GM12878 (cell line): Measurements from ENCODE around the gene SIAH2. TPM values are rescaled to one million over a fixed set of nuclear protein-coding genes. Genes with fewer than 3 reads are reported as not detected.

Experiments
- ATAC-seq: fragments of 200-7000 bp; cut with Tn5 transposase; 3 replicates; pipeline ENCODE4 v1.9.1; 2020; ENCODE audit warnings: mild to moderate bottlenecking, moderate library complexity
- BruUV-seq: library from RNA; stranded (reverse); fragments of 400-500 nt; replicated peaks from 2 replicates; lab custom pipeline; 2021; lab: Mats Ljungman, UMichigan
- CTCF ChIA-PET: fragments of 300-600 bp; sonication (Branson Sonifier 250); formaldehyde crosslinking; extraction: SDS; loops from one replicate; lab custom pipeline; 2021; ENCODE audit warnings: inconsistent platforms; lab: Yijun Ruan, JAX
- POLR2A ChIA-PET: fragments of 350-600 bp; formaldehyde crosslinking; extraction: SDS; loops from one replicate; lab custom pipeline; 2021; ENCODE audit warnings: inconsistent platforms; lab: Charles Lee
- RAD21 ChIA-PET: fragments of 300-600 bp; sonication (Branson Sonifier 250); formaldehyde crosslinking; loops from one replicate; lab custom pipeline; 2023; ENCODE audit warnings: antibody characterized with exemption; ENCODE audit not compliant: unreplicated experiment; lab: Charles Lee
- SMC1A ChIA-PET: fragments of 300-600 bp; sonication (Branson Sonifier 250); formaldehyde crosslinking; loops from one replicate; lab custom pipeline; 2023; ENCODE audit not compliant: unreplicated experiment, uncharacterized antibody; lab: Charles Lee
- DNase-seq: peaks from one replicate; pipeline ENCODE4 v3.0.0-alpha.2; 2011; ENCODE audit warnings: low read depth, low spot score
- FAIRE-seq: peaks from 3 replicates; lab custom pipeline; 2011; peaks lifted over from hg19 to GRCh38; lab: Jason Lieb, UNC
- H2AFZ ChIP-seq: 2 replicates; pipeline ENCODE4 v1.6.0; 2011; ENCODE audit warnings: low read depth, low read length, control low read depth; ENCODE audit not compliant: control insufficient read depth
- H3K27ac ChIP-seq: 2 replicates; pipeline ENCODE4 v1.5.1; 2011; ENCODE audit warnings: control low read depth; ENCODE audit not compliant: control insufficient read depth, insufficient read depth
- H3K27me3 ChIP-seq, 2 experiments: replicated peaks in 1 of 2; 2 replicates each; pipeline versions ENCODE4 v1.6.0 to v1.6.1; 2011; ENCODE audit warnings: low read length in 1 of 2; ENCODE audit not compliant: control insufficient read depth in 2 of 2, insufficient read depth in 2 of 2
- H3K36me3 ChIP-seq, 2 experiments: 2 replicates each; pipeline ENCODE4 v1.5.1; 2011; ENCODE audit warnings: low read length in 1 of 2; ENCODE audit not compliant: control insufficient read depth in 2 of 2, insufficient read depth in 2 of 2
- H3K4me1 ChIP-seq: 2 replicates; pipeline ENCODE4 v1.6.1; 2011; ENCODE audit warnings: mild to moderate bottlenecking, low read length, moderate library complexity, mixed read lengths; ENCODE audit not compliant: control insufficient read depth, insufficient read depth
- H3K4me2 ChIP-seq: 2 replicates; pipeline ENCODE4 v1.6.0; 2011; ENCODE audit warnings: control low read depth; ENCODE audit not compliant: control insufficient read depth, insufficient read depth
- H3K4me3 ChIP-seq: fragments of 200-600 bp; sonication (generic); 2 replicates; pipeline ENCODE4 v1.5.1; 2016
- H3K79me2 ChIP-seq: 2 replicates; pipeline ENCODE4 v1.6.0; 2011; ENCODE audit warnings: low read length; ENCODE audit not compliant: control insufficient read depth, insufficient read depth
- H3K9ac ChIP-seq: 2 replicates; pipeline ENCODE4 v1.8.0; 2011; ENCODE audit warnings: low read length, control low read depth, mixed read lengths; ENCODE audit not compliant: control insufficient read depth, insufficient read depth
- H3K9me3 ChIP-seq: replicated peaks from 3 replicates; pipeline ENCODE4 v1.5.1; 2011; ENCODE audit warnings: mild to moderate bottlenecking, low read length; ENCODE audit not compliant: control insufficient read depth, insufficient read depth
- H4K20me1 ChIP-seq: 2 replicates; pipeline ENCODE4 v1.6.0; 2011; ENCODE audit not compliant: control insufficient read depth, insufficient read depth
- WGBS: methylation state at CpG from one replicate; pipeline ENCODE4 v1.1.6; 2016; ENCODE audit warnings: low lambda C conversion rate; ENCODE audit not compliant: insufficient replicate concordance, insufficient coverage; ENCODE audit errors: missing lambda C conversion rate; 5-methylcytosine and 5-hydroxymethylcytosine counted together
- in situ Hi-C: fragments of 300-500 bp; cut with MboI; formaldehyde crosslinking; loops from 9 replicates; pipeline ENCODE4 v1.14.3; 2018; ENCODE audit warnings: mixed read lengths
- intact Hi-C: fragments of 100-400 bp; cut with micrococcal nuclease; formaldehyde crosslinking; loops from one replicate; pipeline ENCODE4 v1.14.2; 2022; ENCODE audit not compliant: unreplicated experiment
- polyA plus RNA-seq, 11 experiments: library from polyadenylated mRNA; depleted of rRNA in 4 of 11; unstranded in 6 of 11; stranded (reverse) in 5 of 11; fragments of >200 nt; fragmentation: Nextera tagmentation in 4 of 11; fragmentation: Illumina TruSeq in 1 of 11; extraction: Ambion mirVana in 4 of 11; extraction: Trizol in 1 of 11; gene quantifications; 1 replicate in 1 of 11; 2 replicates in 10 of 11; pipeline versions ENCODE4 v1.2.1 to v1.2.3, GENCODE V29; 2011 to 2016; ENCODE audit warnings: inconsistent platforms in 2 of 11, missing spikeins in 2 of 11, low read depth in 1 of 11
- total RNA-seq, 4 experiments: library from RNA; depleted of rRNA in 3 of 4; stranded (reverse); fragments of >200 nt in 3 of 4; fragmentation: Illumina TruSeq in 1 of 4; extraction: Trizol in 1 of 4; gene quantifications; 2 replicates each; pipeline versions ENCODE4 v1.2.1 to v1.2.3, GENCODE V29; 2013 to 2021
- TF ChIP-seq, protein P1 (sequence below): fragments of 450-650 bp; formaldehyde crosslinking; IDR thresholded peaks from 2 replicates; pipeline ENCODE4 v1.4.0; 2020; ENCODE audit warnings: mild to moderate bottlenecking, moderate library complexity

SIAH2 gene
- total and polyA plus RNA-seq, 10 of the 15 experiments (the other 5 are each of a cell fraction or from before 2014, with no cell fraction given): 3.3 to 51.5 (median 29.7) TPM

DNA sequence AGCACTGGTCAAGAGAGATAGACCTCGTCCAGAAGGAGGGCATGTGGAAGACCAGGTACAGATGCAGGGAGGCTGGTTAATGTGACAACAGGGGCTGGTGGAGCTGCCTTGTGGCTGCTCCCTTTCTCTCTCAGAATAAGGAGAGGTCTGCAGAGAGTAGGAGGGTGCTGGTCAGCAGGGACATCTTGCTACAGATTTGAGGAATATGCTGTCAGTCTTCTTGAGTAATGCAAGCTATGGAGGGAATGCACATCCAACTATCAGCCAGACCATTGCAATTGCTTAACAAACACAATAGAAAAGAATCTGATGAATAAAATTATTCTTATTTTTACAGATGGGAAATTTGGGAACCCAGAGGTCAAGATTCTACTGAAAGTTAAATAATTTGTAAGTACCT, 20.3 kb upstream of the SIAH2 start:
- H3K4me1 ChIP-seq: peaks cover 2% of the 10 kb centered on the region; the same call in 1 of the 2 replicates
- no peak overlapping the region for H3K27ac ChIP-seq
- intact Hi-C loops (no loop called here), in situ Hi-C loops (no loop called here)
- DNase-seq (no peak), FAIRE-seq (no peak), ATAC-seq (no peak)
- no peaks in the 10 kb centered on the region for H3K79me2 ChIP-seq
- SMC1A ChIA-PET: interaction anchor here (1.0 to 2.0 kb wide), 2 partner anchors 16 to 241 kb away, joined by 3 to 6 read pairs; no protein-coding TSS in a partner anchor
- TF ChIP-seq, protein P1, sequence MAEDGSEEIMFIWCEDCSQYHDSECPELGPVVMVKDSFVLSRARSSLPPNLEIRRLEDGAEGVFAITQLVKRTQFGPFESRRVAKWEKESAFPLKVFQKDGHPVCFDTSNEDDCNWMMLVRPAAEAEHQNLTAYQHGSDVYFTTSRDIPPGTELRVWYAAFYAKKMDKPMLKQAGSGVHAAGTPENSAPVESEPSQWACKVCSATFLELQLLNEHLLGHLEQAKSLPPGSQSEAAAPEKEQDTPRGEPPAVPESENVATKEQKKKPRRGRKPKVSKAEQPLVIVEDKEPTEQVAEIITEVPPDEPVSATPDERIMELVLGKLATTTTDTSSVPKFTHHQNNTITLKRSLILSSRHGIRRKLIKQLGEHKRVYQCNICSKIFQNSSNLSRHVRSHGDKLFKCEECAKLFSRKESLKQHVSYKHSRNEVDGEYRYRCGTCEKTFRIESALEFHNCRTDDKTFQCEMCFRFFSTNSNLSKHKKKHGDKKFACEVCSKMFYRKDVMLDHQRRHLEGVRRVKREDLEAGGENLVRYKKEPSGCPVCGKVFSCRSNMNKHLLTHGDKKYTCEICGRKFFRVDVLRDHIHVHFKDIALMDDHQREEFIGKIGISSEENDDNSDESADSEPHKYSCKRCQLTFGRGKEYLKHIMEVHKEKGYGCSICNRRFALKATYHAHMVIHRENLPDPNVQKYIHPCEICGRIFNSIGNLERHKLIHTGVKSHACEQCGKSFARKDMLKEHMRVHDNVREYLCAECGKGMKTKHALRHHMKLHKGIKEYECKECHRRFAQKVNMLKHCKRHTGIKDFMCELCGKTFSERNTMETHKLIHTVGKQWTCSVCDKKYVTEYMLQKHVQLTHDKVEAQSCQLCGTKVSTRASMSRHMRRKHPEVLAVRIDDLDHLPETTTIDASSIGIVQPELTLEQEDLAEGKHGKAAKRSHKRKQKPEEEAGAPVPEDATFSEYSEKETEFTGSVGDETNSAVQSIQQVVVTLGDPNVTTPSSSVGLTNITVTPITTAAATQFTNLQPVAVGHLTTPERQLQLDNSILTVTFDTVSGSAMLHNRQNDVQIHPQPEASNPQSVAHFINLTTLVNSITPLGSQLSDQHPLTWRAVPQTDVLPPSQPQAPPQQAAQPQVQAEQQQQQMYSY (CRISPR knock-in tag): no peak
- H3K27me3 ChIP-seq: no peaks in the 10 kb centered on the region
- 36% methylated on average over 1 of the region's 1 CpG for WGBS
- H2AFZ ChIP-seq: no peak overlapping the region
- H4K20me1 ChIP-seq: no peaks in the 10 kb centered on the region
- no peak overlapping the region for H3K4me2 ChIP-seq
- BruUV-seq: no TSS peak
- CTCF ChIA-PET: interaction anchor here (1.6 kb wide), 1 partner anchor 363 kb away, joined by 4 read pairs; no protein-coding TSS in a partner anchor
- H3K9me3 ChIP-seq: no peaks in the 10 kb centered on the region
- H3K36me3 ChIP-seq: no peaks in the 10 kb centered on the region
- H3K4me3 ChIP-seq: no peak overlapping the region
- RAD21 ChIA-PET: interaction anchor here (1.9 kb wide), 1 partner anchor 19 kb away, joined by 9 read pairs; the partner anchor contains the start of gene SIAH2
- H3K9ac ChIP-seq: no peak overlapping the region
- POLR2A ChIA-PET: no interaction called here
